Aorta (tissue), 5 donors: ENCODE data around the gene ADAMTS13. TPM values are rescaled to one million over a fixed set of nuclear protein-coding genes. Genes with fewer than 3 reads are reported as not detected.

Experiments
- ATAC-seq: fragments of 200-7000 bp; cut with Tn5 transposase; one replicate; pipeline ENCODE4 v1.9.1; 2022; ENCODE audit warnings: moderate library complexity; ENCODE audit not compliant: low FRiP score
- DNase-seq, 2 donors: peaks; one replicate each; pipeline ENCODE4 v3.0.0-alpha.2; 2020
- H3K27ac ChIP-seq, 2 donors: one replicate each; pipeline ENCODE4 v1.5.1; 2013; ENCODE audit warnings: low read length in 2 of 2, mild to moderate bottlenecking in 2 of 2, moderate library complexity in 2 of 2, control low read depth in 1 of 2, inconsistent platforms in 1 of 2, low read depth in 1 of 2
- H3K27me3 ChIP-seq, 2 donors: one replicate each; pipeline ENCODE4 v1.6.1; 2013; ENCODE audit warnings: control low read depth in 1 of 2, low read length in 1 of 2, mild to moderate bottlenecking in 1 of 2, moderate library complexity in 1 of 2; ENCODE audit not compliant: insufficient read depth in 2 of 2, control insufficient read depth in 1 of 2
- H3K36me3 ChIP-seq, 2 donors: one replicate each; pipeline ENCODE4 v1.6.1; 2013; ENCODE audit warnings: control low read depth in 1 of 2, low read length in 1 of 2, mild to moderate bottlenecking in 1 of 2; ENCODE audit not compliant: insufficient read depth in 2 of 2, control insufficient read depth in 1 of 2
- H3K4me1 ChIP-seq, 2 donors: one replicate each; pipeline ENCODE4 v1.6.1; 2013; ENCODE audit warnings: low read length in 2 of 2, control low read depth in 1 of 2, mild to moderate bottlenecking in 1 of 2, moderate library complexity in 1 of 2; ENCODE audit not compliant: insufficient read depth in 2 of 2, control insufficient read depth in 1 of 2
- H3K4me3 ChIP-seq, 2 donors: one replicate each; pipeline ENCODE4 v1.5.1; 2013; ENCODE audit warnings: low read length in 2 of 2, control low read depth in 1 of 2, mild to moderate bottlenecking in 1 of 2
- H3K9me3 ChIP-seq: one replicate; pipeline ENCODE4 v1.6.1; 2013; ENCODE audit warnings: mild to moderate bottlenecking, low read length; ENCODE audit not compliant: control insufficient read depth
- WGBS, 2 donors: extraction: QIAGEN DNeasy Blood & Tissue Kit; methylation state at CpG; one replicate each; pipeline ENCODE4 v1.1.7; 2013; 5-methylcytosine and 5-hydroxymethylcytosine counted together
- intact Hi-C, 2 donors: fragments of 100-400 bp; cut with DNase I; formaldehyde crosslinking; loops; one replicate each; pipeline versions ENCODE4 v1.14.2 to v1.15.0; 2022
- polyA plus RNA-seq, 2 donors: library from polyadenylated mRNA; stranded (reverse); fragments of 200-250 nt; gene quantifications; one replicate each; pipeline ENCODE4 v1.2.3, GENCODE V29; 2013
- total RNA-seq, 2 donors: library from RNA; stranded (reverse); fragmentation: NEBNext Ultra II Directional; extraction: Animal tissue kit (Norgen Biotek cat#: 25700); gene quantifications; one replicate each; pipeline ENCODE4 v1.2.1, GENCODE V29; 2021
- donor health status: healthy with polysubstance abuse.
- donor health status: Bipolar disorder and iron deficiency.
- donor health status: DM: no; HTN: no; CAD: no.
- donor health status: DM: no; HTN: no; CAD: no.
- donor health status: DM: yes; HTN: yes; CAD: no.

ADAMTS13 gene
- total and polyA plus RNA-seq, 4 donors = 1.3 to 11.9 (median 2.8) TPM

DNA sequence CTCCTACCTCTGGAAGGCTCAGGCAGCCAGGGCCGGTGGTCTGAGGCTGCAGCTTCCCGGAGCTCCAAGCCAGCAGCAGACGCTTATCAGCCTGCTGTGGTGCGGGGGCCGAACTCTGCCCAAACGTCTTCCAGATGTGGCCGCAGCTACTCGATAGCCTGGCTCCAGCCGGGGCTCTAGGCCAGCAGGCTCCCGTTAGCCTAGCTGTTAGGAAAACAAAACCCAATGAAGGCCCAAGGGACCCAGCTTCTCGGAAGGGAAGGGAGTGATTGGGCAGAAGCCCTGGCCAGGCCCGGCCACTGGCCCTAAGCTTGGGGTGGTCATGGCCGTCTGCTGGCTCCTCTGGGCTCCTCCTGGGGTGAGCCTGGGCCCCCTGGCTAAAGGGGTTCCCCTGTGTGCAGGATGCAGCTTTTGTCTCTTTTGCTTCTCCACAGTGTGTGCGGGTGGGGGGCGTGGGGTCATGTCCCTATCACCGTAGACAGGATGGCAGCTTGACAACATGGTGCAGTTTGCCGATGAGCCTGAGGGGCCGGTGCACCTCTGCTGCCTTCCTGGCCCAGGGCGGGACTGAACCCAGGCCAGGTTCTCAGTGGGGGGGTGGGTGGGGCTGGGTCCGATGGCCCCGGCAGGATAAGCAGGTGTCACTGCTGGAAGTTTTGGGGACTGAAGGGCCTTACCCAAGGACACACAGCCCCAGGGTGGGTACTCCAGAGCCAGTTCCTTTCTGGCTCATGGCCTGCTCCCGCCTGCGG is 83.9 kb downstream of the ADAMTS13 start:
- DNase-seq (peak; percentile 88), ATAC-seq (peak; percentile 70)
- H3K36me3 ChIP-seq = no peaks in the 10 kb centered on the region
- intact Hi-C loops = no loop called here
- 40 to 41% methylated on average over 23 of the region's 23 CpGs for WGBS, 2 donors
- no peak overlapping the region for H3K4me3 ChIP-seq
- H3K27me3 ChIP-seq = no peaks in the 10 kb centered on the region
- no peaks in the 10 kb centered on the region for H3K4me1 ChIP-seq
- peaks cover 5% of the 10 kb centered on the region for H3K9me3 ChIP-seq
- no peak overlapping the region for H3K27ac ChIP-seq

DNA sequence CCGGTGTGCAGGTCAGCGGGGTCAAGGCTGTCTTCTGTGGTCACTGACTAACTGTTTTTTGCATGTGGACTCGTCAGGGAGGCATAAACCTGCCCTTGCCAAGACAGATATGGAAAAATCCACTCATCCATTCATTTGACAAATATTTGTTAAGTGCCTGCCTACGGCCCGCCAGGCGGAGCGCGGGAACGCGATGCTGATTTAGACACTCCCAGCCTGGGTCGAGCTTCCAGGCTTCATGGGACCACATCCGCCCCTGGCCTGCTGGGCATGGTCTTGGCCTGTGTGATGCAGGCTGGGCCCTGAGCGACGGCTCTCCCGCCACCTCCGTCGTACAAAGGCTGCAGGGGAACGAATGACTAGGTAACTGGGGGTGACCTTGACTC is 84.5 kb downstream of the ADAMTS13 start:
- ATAC-seq (peak; percentile 66), DNase-seq (peak; percentile 81 to 91)
- intact Hi-C loops = no loop called here
- no peaks in the 10 kb centered on the region for H3K36me3 ChIP-seq
- no peaks in the 10 kb centered on the region for H3K4me1 ChIP-seq
- peaks cover 1% of the 10 kb centered on the region for H3K9me3 ChIP-seq
- no peak overlapping the region for H3K27ac ChIP-seq
- whole genome bisulfite sequencing, 2 donors = 81 to 82% methylated on average over 18 of the region's 18 CpGs
- H3K27me3 ChIP-seq = no peaks in the 10 kb centered on the region
- H3K4me3 ChIP-seq = no peak overlapping the region

DNA sequence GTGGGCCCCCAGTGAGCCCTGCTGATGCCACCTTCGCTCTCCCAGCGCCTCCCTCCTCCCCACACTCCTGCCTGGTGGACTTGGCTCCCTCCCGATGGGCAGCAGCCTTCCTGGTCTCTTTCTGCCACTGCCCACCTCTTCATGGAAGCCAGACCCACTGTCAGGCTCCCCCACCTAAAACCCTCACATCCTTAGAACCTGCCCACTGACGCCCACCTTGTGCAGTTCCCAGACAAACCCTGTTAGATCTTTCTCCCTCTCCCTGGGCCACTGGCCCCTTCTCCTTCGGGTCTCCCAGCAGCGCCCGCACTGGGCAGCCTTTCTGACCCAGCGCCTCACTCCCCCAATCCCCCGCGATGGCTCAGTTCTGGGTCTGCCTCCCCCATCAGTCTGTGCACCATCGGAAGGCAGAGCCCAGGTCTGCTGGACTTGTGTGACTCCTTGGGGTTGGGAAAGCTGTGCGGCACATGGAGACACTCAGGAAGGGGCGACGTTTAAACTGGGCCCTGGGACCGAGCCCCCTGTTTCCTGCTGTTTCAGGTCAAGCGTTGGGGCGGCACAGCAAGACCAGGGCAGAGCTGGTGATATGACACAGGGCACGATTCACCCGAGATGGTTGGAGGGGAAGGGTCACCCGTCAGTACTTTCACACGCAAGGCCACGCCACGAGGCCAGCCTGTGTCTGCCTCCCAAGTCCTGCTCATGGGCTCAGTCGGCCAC is 85.2 kb downstream of the ADAMTS13 start:
- H3K4me1 ChIP-seq = no peaks in the 10 kb centered on the region
- DNase-seq (no peak), ATAC-seq (no peak)
- no peaks in the 10 kb centered on the region for H3K27me3 ChIP-seq
- no peak overlapping the region for H3K4me3 ChIP-seq
- intact Hi-C loops = no loop called here
- H3K27ac ChIP-seq = no peak overlapping the region
- no peaks in the 10 kb centered on the region for H3K36me3 ChIP-seq
- H3K9me3 ChIP-seq = no peaks in the 10 kb centered on the region
- WGBS, 2 donors = 95% methylated on average over 24 of the region's 24 CpGs

DNA sequence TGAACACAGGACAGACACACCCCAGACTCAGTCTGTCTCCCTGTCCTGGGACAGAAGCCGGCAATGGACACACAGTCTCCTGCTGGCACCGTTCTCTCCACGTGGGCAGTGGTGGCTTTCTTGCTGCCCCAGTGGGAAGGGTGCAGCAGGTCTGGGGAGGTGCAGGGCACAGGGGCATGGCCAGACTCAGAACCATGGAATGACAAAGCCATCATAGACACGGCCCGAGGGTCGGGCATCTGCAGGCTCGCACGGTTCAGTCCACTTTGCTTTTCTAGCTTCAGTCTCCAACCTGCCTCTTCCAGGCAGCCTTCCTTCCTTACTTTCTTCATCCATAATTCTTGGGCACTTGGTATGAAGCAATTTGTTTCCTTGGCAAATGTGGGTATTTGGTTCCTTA is 85.9 kb downstream of the ADAMTS13 start:
- intact Hi-C loops = no loop called here
- no peak overlapping the region for H3K27ac ChIP-seq
- no peak overlapping the region for H3K4me3 ChIP-seq
- ATAC-seq (no peak), DNase-seq (no peak)
- H3K36me3 ChIP-seq = no peaks in the 10 kb centered on the region
- H3K27me3 ChIP-seq = no peaks in the 10 kb centered on the region
- no peaks in the 10 kb centered on the region for H3K9me3 ChIP-seq
- no peaks in the 10 kb centered on the region for H3K4me1 ChIP-seq
- WGBS, 2 donors = 90 to 91% methylated on average over 8 of the region's 8 CpGs

Other genes starting within 250 kb of the ADAMTS13 start
- not detected for gene OBP2B, start 213.1 kb upstream of the ADAMTS13 start, total RNA-seq
- not detected for gene OBP2B, start 213.1 kb upstream of the ADAMTS13 start, polyA plus RNA-seq
- gene ABO, start 147.2 kb upstream of the ADAMTS13 start, total RNA-seq = 1 to 10 TPM; 1.4 to 3.3 TPM
- gene ABO, start 147.2 kb upstream of the ADAMTS13 start, polyA plus RNA-seq = 1 to 10 TPM in 1 of 2 donors, under 1 TPM in 1; 0.43 to 1.8 TPM
- gene SURF6, start 86.2 kb upstream of the ADAMTS13 start, total RNA-seq = 10 to 100 TPM; 13.3 to 16.3 TPM
- 10 to 100 TPM; 15.7 to 23.6 TPM for gene SURF6, start 86.2 kb upstream of the ADAMTS13 start, polyA plus RNA-seq
- 10 to 100 TPM; 18.6 to 37.0 TPM for gene MED22, start 74.2 kb upstream of the ADAMTS13 start, total RNA-seq
- gene MED22, start 74.2 kb upstream of the ADAMTS13 start, polyA plus RNA-seq = 10 to 100 TPM; 10.8 to 30.3 TPM
- gene RPL7A, start 74.1 kb upstream of the ADAMTS13 start, total RNA-seq = 1,000 to 10,000 TPM; 1,304 to 1,328 TPM
- 1,000 to 10,000 TPM; 2,763 to 3,584 TPM for gene RPL7A, start 74.1 kb upstream of the ADAMTS13 start, polyA plus RNA-seq
- 10 to 100 TPM; 29.2 to 41.2 TPM for gene SURF1, start 65.9 kb upstream of the ADAMTS13 start, total RNA-seq
- gene SURF1, start 65.9 kb upstream of the ADAMTS13 start, polyA plus RNA-seq = 10 to 100 TPM; 79.5 to 85.4 TPM
- gene SURF2, start 65.8 kb upstream of the ADAMTS13 start, total RNA-seq = 1 to 10 TPM; 9.2 to 9.9 TPM
- 10 to 100 TPM; 26.6 to 29.2 TPM for gene SURF2, start 65.8 kb upstream of the ADAMTS13 start, polyA plus RNA-seq
- gene SURF4, start 46.3 kb upstream of the ADAMTS13 start, total RNA-seq = 100 to 1,000 TPM; 114 to 123 TPM
- gene SURF4, start 46.3 kb upstream of the ADAMTS13 start, polyA plus RNA-seq = 10 to 100 TPM; 42.3 to 71.2 TPM
- gene STKLD1, start 46.0 kb upstream of the ADAMTS13 start, total RNA-seq = 1 to 10 TPM in 1 of 2 donors, not detected in 1; 1.4 TPM
- gene STKLD1, start 46.0 kb upstream of the ADAMTS13 start, polyA plus RNA-seq = 1 to 10 TPM in 1 of 2 donors, not detected in 1; 3.5 TPM
- gene REXO4, start 4.4 kb upstream of the ADAMTS13 start, total RNA-seq = 10 to 100 TPM; 10.8 to 19.1 TPM
- gene REXO4, start 4.4 kb upstream of the ADAMTS13 start, polyA plus RNA-seq = 10 to 100 TPM; 13.5 to 15.0 TPM
- 10 to 100 TPM; 11.5 to 15.9 TPM for gene CACFD1, start 37.6 kb downstream of the ADAMTS13 start, total RNA-seq
- gene CACFD1, start 37.6 kb downstream of the ADAMTS13 start, polyA plus RNA-seq = 10 to 100 TPM in 1 of 2 donors, 1 to 10 TPM in 1; 8.1 to 14.5 TPM
- 1 to 10 TPM; 3.3 to 5.8 TPM for gene SLC2A6, start 56.7 kb downstream of the ADAMTS13 start, total RNA-seq
- gene SLC2A6, start 56.7 kb downstream of the ADAMTS13 start, polyA plus RNA-seq = 1 to 10 TPM; 1.5 to 2.6 TPM
- gene MYMK, start 102.6 kb downstream of the ADAMTS13 start, total RNA-seq = not detected
- gene MYMK, start 102.6 kb downstream of the ADAMTS13 start, polyA plus RNA-seq = not detected
- 10 to 100 TPM in 1 of 2 donors, 1 to 10 TPM in 1; 1.9 to 20.9 TPM for gene ADAMTSL2, start 112.3 kb downstream of the ADAMTS13 start, total RNA-seq
- gene ADAMTSL2, start 112.3 kb downstream of the ADAMTS13 start, polyA plus RNA-seq = under 1 TPM in 1 of 2 donors, not detected in 1; 0.38 TPM
- not detected for gene FAM163B, start 187.0 kb downstream of the ADAMTS13 start, total RNA-seq
- not detected for gene FAM163B, start 187.0 kb downstream of the ADAMTS13 start, polyA plus RNA-seq
- not detected for gene DBH, start 214.0 kb downstream of the ADAMTS13 start, total RNA-seq
- not detected for gene DBH, start 214.0 kb downstream of the ADAMTS13 start, polyA plus RNA-seq